Neutrophil (primary cell): ENCODE measurements around the gene CAMK4.

ENCODE experiments used
- H3K27ac ChIP-seq: fragments of 200-600 bp; sonication (generic); 2 replicates; pipeline ENCODE4 v1.5.1; 2016; ENCODE audit warnings: mild to moderate bottlenecking, moderate library complexity
- H3K27me3 ChIP-seq: fragments of 200-600 bp; sonication (generic); 2 replicates; pipeline ENCODE4 v1.6.0; 2016; ENCODE audit warnings: mild to moderate bottlenecking
- H3K36me3 ChIP-seq: fragments of 200-600 bp; sonication (generic); 2 replicates; pipeline ENCODE4 v1.5.1; 2017
- H3K4me1 ChIP-seq, 2 experiments: fragments of 200-600 bp in 1 of 2; sonication (generic) in 1 of 2; 1 replicate in 1 of 2; 2 replicates in 1 of 2; pipeline versions ENCODE4 v1.5.1 to v1.6.1; 2013 to 2016; ENCODE audit warnings: low read depth in 1 of 2, low read length in 1 of 2, mild to moderate bottlenecking in 1 of 2, moderate library complexity in 1 of 2; ENCODE audit not compliant: control insufficient read depth in 1 of 2, insufficient read depth in 1 of 2
- H3K4me3 ChIP-seq, 2 experiments: fragments of 200-600 bp in 1 of 2; sonication (generic) in 1 of 2; 1 replicate in 1 of 2; 2 replicates in 1 of 2; pipeline ENCODE4 v1.5.1; 2013 to 2016; ENCODE audit warnings: low read depth in 1 of 2, low read length in 1 of 2, mild to moderate bottlenecking in 1 of 2, moderate library complexity in 1 of 2
- H3K9me3 ChIP-seq: fragments of 200-600 bp; sonication (generic); 2 replicates; pipeline ENCODE4 v1.5.1; 2016
- TF ChIP-seq, protein P1 (sequence below): fragments of 200-600 bp; sonication (generic); IDR thresholded peaks from 2 replicates; pipeline ENCODE4 v1.5.1; 2016; ENCODE audit warnings: antibody characterized with exemption

The CAMK4 gene

DNA sequence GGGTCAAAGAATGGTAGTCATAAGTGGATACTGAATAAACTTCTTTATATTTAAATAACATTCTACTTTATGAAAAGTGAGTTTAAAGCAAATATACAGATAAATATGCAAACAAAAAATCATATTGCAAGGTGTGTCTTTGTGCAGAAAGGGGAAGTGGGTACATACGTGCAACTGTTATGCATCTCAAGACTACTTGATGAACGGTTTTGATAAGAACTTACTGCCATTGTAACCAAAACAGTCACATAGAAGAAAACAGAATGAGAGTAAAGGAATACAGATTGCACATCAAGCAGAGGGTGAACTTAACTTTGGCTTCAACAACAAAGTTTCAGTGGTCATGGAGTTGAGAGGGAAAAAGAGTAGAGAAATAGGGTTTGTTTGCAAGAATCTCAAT is 9.9 kb downstream of the CAMK4 start:
- H3K36me3 ChIP-seq, result no peaks in the 10 kb centered on the region
- no peaks in the 10 kb centered on the region for H3K4me1 ChIP-seq
- no peak overlapping the region for H3K4me3 ChIP-seq
- H3K27ac ChIP-seq, result no peak overlapping the region
- H3K27me3 ChIP-seq, result no peaks in the 10 kb centered on the region
- TF ChIP-seq, protein P1, sequence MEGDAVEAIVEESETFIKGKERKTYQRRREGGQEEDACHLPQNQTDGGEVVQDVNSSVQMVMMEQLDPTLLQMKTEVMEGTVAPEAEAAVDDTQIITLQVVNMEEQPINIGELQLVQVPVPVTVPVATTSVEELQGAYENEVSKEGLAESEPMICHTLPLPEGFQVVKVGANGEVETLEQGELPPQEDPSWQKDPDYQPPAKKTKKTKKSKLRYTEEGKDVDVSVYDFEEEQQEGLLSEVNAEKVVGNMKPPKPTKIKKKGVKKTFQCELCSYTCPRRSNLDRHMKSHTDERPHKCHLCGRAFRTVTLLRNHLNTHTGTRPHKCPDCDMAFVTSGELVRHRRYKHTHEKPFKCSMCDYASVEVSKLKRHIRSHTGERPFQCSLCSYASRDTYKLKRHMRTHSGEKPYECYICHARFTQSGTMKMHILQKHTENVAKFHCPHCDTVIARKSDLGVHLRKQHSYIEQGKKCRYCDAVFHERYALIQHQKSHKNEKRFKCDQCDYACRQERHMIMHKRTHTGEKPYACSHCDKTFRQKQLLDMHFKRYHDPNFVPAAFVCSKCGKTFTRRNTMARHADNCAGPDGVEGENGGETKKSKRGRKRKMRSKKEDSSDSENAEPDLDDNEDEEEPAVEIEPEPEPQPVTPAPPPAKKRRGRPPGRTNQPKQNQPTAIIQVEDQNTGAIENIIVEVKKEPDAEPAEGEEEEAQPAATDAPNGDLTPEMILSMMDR, result no peak
- H3K9me3 ChIP-seq, result no peaks in the 10 kb centered on the region

DNA sequence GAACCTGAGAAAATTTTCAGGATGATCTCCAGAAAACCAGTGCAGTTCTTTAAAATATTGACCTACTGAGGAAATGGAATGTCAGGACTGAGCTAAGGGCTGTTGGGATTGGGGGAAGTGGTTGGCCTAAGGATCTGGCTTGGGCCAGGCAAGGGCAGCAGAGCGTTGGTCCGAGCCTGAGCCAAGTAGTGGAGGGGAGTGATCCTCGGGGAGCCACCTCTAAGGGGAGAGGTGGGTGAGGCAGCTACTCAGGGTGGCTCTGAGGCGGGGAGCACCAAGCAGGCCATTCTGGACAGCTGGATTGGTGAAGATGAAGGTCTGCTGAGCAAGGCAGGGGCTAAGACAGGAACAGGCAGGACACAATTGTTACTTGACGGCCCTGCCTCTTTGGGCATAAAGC is 11.5 kb downstream of the CAMK4 start:
- H3K4me3 ChIP-seq, result no peak overlapping the region
- H3K27me3 ChIP-seq, result no peaks in the 10 kb centered on the region
- H3K27ac ChIP-seq, result no peak overlapping the region
- H3K36me3 ChIP-seq, result no peaks in the 10 kb centered on the region
- H3K9me3 ChIP-seq, result no peaks in the 10 kb centered on the region
- H3K4me1 ChIP-seq, result no peaks in the 10 kb centered on the region
- TF ChIP-seq, protein P1, result no peak

DNA sequence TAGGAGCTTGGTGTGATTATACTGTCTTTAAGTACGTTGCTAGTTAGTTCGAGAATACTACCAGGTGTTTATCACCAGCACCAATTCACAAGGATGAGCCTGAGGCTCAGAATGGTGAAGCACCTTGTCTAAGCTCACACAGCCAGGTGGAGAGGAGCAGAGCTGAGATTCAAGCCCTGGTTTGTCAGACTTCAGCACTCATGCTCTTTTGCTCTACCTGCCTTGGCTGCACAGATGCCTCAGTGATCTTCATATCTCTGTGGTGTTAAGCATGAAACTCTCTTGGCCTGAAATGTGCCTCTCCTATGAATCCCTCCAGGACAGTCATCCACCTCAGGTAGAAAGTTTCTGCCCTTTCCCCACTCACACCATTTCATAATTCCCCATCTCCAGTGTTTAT is 12.2 kb downstream of the CAMK4 start:
- Histone ChIP-seq H3K36me3 (no peaks in the 10 kb centered on the region), H3K4me1 (no peaks in the 10 kb centered on the region), H3K9me3 (no peaks in the 10 kb centered on the region), H3K27me3 (no peaks in the 10 kb centered on the region), H3K4me3 (no peak overlapping the region), H3K27ac (no peak overlapping the region)
- TF ChIP-seq, protein P1, result no peak

DNA sequence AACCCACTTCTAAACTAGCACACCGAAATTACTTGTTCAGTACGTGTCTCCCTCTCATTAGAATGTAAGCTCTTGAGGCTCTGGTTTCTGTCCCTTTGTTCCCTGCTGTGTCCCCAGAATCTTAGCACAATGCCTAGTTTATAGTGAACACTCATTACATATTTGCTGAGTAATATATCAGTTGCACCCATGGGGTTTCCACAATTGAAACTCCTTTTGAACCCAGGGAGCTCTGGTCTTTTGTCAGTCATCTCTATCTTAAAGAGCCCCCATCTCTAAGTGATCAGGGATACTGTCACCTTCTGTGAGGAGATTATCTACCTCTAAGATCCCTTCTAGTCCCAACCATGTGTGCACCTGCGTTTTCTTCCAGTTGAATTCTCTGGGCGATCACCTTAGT is 12.8 kb downstream of the CAMK4 start:
- no peak overlapping the region for H3K27ac ChIP-seq
- no peaks in the 10 kb centered on the region for H3K27me3 ChIP-seq
- no peaks in the 10 kb centered on the region for H3K4me1 ChIP-seq
- TF ChIP-seq, protein P1, result no peak
- no peak overlapping the region for H3K4me3 ChIP-seq
- no peaks in the 10 kb centered on the region for H3K9me3 ChIP-seq
- H3K36me3 ChIP-seq, result no peaks in the 10 kb centered on the region

DNA sequence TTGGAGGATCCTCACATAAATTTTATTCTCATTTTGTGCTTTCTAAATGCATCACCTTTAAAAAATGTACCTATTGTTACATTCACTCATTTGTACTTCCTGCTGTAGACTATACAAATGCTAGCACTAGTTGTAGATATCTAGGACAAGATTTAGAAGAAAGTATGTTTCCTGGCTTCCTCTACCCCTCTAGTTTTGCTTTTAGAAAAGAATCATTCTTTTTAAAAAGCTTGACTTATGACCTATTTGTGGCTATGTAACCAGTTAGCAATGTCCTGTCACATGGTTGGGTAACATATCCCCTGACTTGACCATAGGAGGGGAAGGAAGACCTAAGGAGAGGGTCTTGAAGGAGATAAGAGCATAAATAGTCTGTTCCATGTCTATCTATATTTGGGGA is 13.3 kb downstream of the CAMK4 start:
- TF ChIP-seq, protein P1, result no peak
- H3K9me3 ChIP-seq, result no peaks in the 10 kb centered on the region
- H3K27me3 ChIP-seq, result no peaks in the 10 kb centered on the region
- no peaks in the 10 kb centered on the region for H3K4me1 ChIP-seq
- H3K27ac ChIP-seq, result no peak overlapping the region
- H3K36me3 ChIP-seq, result no peaks in the 10 kb centered on the region
- H3K4me3 ChIP-seq, result no peak overlapping the region
